Measurements from ENCODE around the gene CACNB4. TPM values are rescaled to one million over a fixed set of nuclear protein-coding genes. Genes with fewer than 3 reads are reported as not detected.

The CACNB4 gene
- total RNA-seq, 1 experiment from 2014 or later, result 2.0 TPM

DNA sequence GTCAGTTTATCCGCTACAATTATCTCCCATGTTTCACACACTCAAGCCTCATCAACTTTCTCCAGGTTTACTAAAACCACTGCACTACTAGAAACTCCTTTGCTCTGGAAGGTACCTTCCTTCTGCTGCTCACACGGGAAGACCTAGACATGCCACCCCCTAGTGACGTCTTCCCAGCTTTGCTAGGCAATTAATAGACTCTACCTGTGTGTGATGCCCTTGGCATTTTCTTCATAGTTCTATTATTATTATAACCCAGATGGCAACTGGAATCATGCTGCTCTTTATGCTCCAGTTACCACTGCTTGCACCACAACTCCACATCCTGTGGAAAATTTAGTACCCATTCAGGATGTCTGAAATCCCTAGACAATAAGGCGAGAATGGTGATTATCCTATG lies 42.4 kb downstream of the CACNB4 start:
- Histone ChIP-seq H3K9me3 (ENCODE audit: control insufficient read depth in 1 of 2, insufficient read depth in 1 of 2, low read depth in 1 of 2, low read length in 2 of 2) (no peaks in the 10 kb centered on the region), H2AFZ (ENCODE audit: low read depth, low read length, poor library complexity, severe bottlenecking) (no peak overlapping the region), H3K36me3 (ENCODE audit: control insufficient read depth in 1 of 2, insufficient read depth in 2 of 2, low read length in 2 of 2) (no peaks in the 10 kb centered on the region), H3K27ac (ENCODE audit: low read depth, low read length) (no peak overlapping the region), H3K9me2 (ENCODE audit: insufficient read depth) (no peaks in the 10 kb centered on the region; the same call in 1 of the 2 replicates), H3K4me3 (replicated peaks in 1 of 2; ENCODE audit: low read depth in 1 of 2, low read length in 2 of 2) (no peak overlapping the region), H3K4me1 (ENCODE audit: control insufficient read depth in 1 of 2, insufficient read depth in 2 of 2, low read length in 2 of 2) (peaks cover 13 to 20% of the 10 kb centered on the region in 2 experiments), H3K79me2 (ENCODE audit: insufficient read depth, low read length) (no peaks in the 10 kb centered on the region), H4K20me1 (ENCODE audit: insufficient read depth) (no peaks in the 10 kb centered on the region), H3K4me2 (ENCODE audit: low read length) (no peak overlapping the region), H3K9ac (ENCODE audit: low read length) (no peak overlapping the region), H3K27me3 (ENCODE audit: insufficient read depth, low read length) (no peaks in the 10 kb centered on the region)
- no TSS peak for BruUV-seq (replicated peaks)
- intact Hi-C loops (cut with micrococcal nuclease), result no loop called here
- TF ChIP-seq, protein P1, sequence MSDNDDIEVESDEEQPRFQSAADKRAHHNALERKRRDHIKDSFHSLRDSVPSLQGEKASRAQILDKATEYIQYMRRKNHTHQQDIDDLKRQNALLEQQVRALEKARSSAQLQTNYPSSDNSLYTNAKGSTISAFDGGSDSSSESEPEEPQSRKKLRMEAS (IDR thresholded peaks at IDR 0.05), result no peak
- TF ChIP-seq EZH2 (IDR thresholded peaks at IDR 0.05), result no peak
- TF ChIP-seq, protein P2, sequence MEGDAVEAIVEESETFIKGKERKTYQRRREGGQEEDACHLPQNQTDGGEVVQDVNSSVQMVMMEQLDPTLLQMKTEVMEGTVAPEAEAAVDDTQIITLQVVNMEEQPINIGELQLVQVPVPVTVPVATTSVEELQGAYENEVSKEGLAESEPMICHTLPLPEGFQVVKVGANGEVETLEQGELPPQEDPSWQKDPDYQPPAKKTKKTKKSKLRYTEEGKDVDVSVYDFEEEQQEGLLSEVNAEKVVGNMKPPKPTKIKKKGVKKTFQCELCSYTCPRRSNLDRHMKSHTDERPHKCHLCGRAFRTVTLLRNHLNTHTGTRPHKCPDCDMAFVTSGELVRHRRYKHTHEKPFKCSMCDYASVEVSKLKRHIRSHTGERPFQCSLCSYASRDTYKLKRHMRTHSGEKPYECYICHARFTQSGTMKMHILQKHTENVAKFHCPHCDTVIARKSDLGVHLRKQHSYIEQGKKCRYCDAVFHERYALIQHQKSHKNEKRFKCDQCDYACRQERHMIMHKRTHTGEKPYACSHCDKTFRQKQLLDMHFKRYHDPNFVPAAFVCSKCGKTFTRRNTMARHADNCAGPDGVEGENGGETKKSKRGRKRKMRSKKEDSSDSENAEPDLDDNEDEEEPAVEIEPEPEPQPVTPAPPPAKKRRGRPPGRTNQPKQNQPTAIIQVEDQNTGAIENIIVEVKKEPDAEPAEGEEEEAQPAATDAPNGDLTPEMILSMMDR (IDR thresholded peaks at IDR 0.05 in 2 of 3, conservative IDR thresholded peaks at IDR 0.05 in 1 of 3; ENCODE audit: borderline replicate concordance in 1 of 3, insufficient read depth in 1 of 3, low read depth in 2 of 3, low read length in 2 of 3), result 0 out of 6 replicates have a peak, but pooled peaks of 1 of the 3 experiments have one; percentile 6
- ChIA-PET CTCF (no interaction called here), RAD21 (ENCODE audit: low non-redundant PET in 1 of 2, low total read pairs in 2 of 2, uncharacterized antibody in 2 of 2, unreplicated experiment in 2 of 2) (no interaction called here), POLR2A (no interaction called here)
- ATAC-seq (peak; percentile 65), DNase-seq (ENCODE audit: low read depth, low spot score) (no peak)

DNA sequence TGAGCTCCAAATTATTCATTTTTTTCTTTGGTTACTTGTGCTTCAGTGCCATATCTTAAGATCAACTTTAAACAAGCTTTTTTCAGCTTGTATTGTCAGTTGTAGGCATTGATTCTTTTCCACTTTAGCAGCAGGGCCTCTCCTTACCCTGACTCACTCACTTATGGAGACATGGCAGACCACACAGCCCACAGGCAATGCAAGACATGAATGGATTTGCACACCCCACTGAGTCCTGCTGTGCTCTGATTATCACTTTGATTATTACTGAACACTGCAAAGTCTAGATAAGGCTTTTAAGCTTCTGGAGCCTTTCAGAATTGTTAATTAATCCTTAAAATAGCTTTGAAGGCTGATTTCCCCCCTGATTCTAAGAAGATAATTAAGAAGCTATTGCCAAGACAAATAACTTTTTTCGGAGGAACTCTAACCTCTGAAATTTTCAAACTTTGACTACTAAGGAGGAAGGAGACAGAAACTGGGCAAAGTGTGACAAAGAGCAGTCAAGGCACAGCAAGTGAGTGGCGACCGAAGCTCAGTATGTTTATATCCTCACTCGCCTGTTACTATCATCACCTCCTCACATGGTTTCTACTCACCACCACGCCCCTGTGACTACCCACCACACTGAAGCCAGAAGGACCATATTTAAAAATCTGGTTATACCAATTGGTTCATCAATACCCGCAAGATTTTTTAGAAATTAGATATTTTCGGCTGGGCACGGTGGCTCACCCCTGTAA lies 43.3 kb downstream of the CACNB4 start:
- no peak for ATAC-seq
- no peaks in the 10 kb centered on the region for H3K79me2 ChIP-seq (ENCODE audit: insufficient read depth, low read length)
- no peak overlapping the region for H2AFZ ChIP-seq (ENCODE audit: low read depth, low read length, poor library complexity, severe bottlenecking)
- peaks cover 13 to 20% of the 10 kb centered on the region in 2 experiments for H3K4me1 ChIP-seq (ENCODE audit: control insufficient read depth in 1 of 2, insufficient read depth in 2 of 2, low read length in 2 of 2)
- intact Hi-C loops (cut with micrococcal nuclease), result no loop called here
- H3K4me3 ChIP-seq (replicated peaks in 1 of 2; ENCODE audit: low read depth in 1 of 2, low read length in 2 of 2), result no peak overlapping the region
- RAD21 ChIA-PET (ENCODE audit: low non-redundant PET in 1 of 2, low total read pairs in 2 of 2, uncharacterized antibody in 2 of 2, unreplicated experiment in 2 of 2), result no interaction called here
- no peaks in the 10 kb centered on the region for H3K9me2 ChIP-seq (ENCODE audit: insufficient read depth)
- POLR2A ChIA-PET, result no interaction called here
- H3K27me3 ChIP-seq (ENCODE audit: insufficient read depth, low read length), result no peaks in the 10 kb centered on the region
- no peaks in the 10 kb centered on the region for H3K9me3 ChIP-seq (ENCODE audit: control insufficient read depth in 1 of 2, insufficient read depth in 1 of 2, low read depth in 1 of 2, low read length in 2 of 2)
- no peak for DNase-seq (ENCODE audit: low read depth, low spot score)
- H4K20me1 ChIP-seq (ENCODE audit: insufficient read depth), result no peaks in the 10 kb centered on the region
- no peak overlapping the region for H3K9ac ChIP-seq (ENCODE audit: low read length)
- CTCF ChIA-PET, result interaction anchor here (1.1 kb wide), 1 partner anchor 19 kb away, joined by 3 read pairs; no protein-coding TSS in a partner anchor
- no peak overlapping the region for H3K27ac ChIP-seq (ENCODE audit: low read depth, low read length)
- peak overlapping the region; percentile 45; the same call in 1 of the 2 replicates for H3K4me2 ChIP-seq (ENCODE audit: low read length)
- no peaks in the 10 kb centered on the region for H3K36me3 ChIP-seq (ENCODE audit: control insufficient read depth in 1 of 2, insufficient read depth in 2 of 2, low read length in 2 of 2)
- no TSS peak for BruUV-seq (replicated peaks)
- no peak for TF ChIP-seq POLR2AphosphoS5 (IDR thresholded peaks at IDR 0.05; ENCODE audit: low read depth, low read length)
- no peak for TF ChIP-seq SIN3A (IDR thresholded peaks at IDR 0.05; ENCODE audit: low read depth)
- TF ChIP-seq, protein P1 (IDR thresholded peaks at IDR 0.05), result no peak
- TF ChIP-seq, protein P3, sequence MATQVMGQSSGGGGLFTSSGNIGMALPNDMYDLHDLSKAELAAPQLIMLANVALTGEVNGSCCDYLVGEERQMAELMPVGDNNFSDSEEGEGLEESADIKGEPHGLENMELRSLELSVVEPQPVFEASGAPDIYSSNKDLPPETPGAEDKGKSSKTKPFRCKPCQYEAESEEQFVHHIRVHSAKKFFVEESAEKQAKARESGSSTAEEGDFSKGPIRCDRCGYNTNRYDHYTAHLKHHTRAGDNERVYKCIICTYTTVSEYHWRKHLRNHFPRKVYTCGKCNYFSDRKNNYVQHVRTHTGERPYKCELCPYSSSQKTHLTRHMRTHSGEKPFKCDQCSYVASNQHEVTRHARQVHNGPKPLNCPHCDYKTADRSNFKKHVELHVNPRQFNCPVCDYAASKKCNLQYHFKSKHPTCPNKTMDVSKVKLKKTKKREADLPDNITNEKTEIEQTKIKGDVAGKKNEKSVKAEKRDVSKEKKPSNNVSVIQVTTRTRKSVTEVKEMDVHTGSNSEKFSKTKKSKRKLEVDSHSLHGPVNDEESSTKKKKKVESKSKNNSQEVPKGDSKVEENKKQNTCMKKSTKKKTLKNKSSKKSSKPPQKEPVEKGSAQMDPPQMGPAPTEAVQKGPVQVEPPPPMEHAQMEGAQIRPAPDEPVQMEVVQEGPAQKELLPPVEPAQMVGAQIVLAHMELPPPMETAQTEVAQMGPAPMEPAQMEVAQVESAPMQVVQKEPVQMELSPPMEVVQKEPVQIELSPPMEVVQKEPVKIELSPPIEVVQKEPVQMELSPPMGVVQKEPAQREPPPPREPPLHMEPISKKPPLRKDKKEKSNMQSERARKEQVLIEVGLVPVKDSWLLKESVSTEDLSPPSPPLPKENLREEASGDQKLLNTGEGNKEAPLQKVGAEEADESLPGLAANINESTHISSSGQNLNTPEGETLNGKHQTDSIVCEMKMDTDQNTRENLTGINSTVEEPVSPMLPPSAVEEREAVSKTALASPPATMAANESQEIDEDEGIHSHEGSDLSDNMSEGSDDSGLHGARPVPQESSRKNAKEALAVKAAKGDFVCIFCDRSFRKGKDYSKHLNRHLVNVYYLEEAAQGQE (IDR thresholded peaks at IDR 0.05; ENCODE audit: low read depth), result no peak
- TF ChIP-seq, protein P4, sequence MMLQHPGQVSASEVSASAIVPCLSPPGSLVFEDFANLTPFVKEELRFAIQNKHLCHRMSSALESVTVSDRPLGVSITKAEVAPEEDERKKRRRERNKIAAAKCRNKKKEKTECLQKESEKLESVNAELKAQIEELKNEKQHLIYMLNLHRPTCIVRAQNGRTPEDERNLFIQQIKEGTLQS (IDR thresholded peaks at IDR 0.05), result no peak
- TF ChIP-seq EZH2phosphoT487 (IDR thresholded peaks at IDR 0.05; ENCODE audit: borderline replicate concordance), result no peak
- TF ChIP-seq EGR1 (IDR thresholded peaks at IDR 0.05; ENCODE audit: low read depth), result no peak
- no peak for TF ChIP-seq JUND (IDR thresholded peaks at IDR 0.05)
- TF ChIP-seq ELF1 (IDR thresholded peaks at IDR 0.05; ENCODE audit: borderline replicate concordance, low read depth), result no peak
- TF ChIP-seq SP1 (IDR thresholded peaks at IDR 0.05; ENCODE audit: low read depth), result no peak

All from HCT116 (cell line).